Activated CD4-positive, alpha-beta T cell treated with anti-CD3 and anti-CD28 coated beads for 36 hours (primary cell): ENCODE results near the gene RAPGEF1. TPM values are rescaled to one million over a fixed set of nuclear protein-coding genes. Genes with fewer than 3 reads are reported as not detected.

Experiments
- ATAC-seq: fragments of 200-7000 bp; cut with Tn5 transposase; one replicate; pipeline ENCODE4 v1.10.0; 2021; ENCODE audit warnings: mild to moderate bottlenecking, moderate library complexity
- CTCF ChIA-PET: fragments of 350-600 bp; sonication (Branson Sonifier 250); formaldehyde crosslinking; loops from one replicate; lab custom pipeline; 2021; ENCODE audit warnings: antibody characterized with exemption; lab: Charles Lee
- POLR2A ChIA-PET: fragments of 350-600 bp; sonication (Branson Sonifier 250); formaldehyde crosslinking; loops from one replicate; lab custom pipeline; 2021; ENCODE audit warnings: antibody characterized with exemption, inconsistent platforms; lab: Charles Lee
- DNase-seq: peaks from one replicate; pipeline ENCODE4 v3.0.0-alpha.2; 2020
- H3K27ac Mint-ChIP-seq: one replicate; pipeline ENCODE4 v1.8.0; 2021; ENCODE audit warnings: mixed read lengths
- H3K27me3 Mint-ChIP-seq: one replicate; pipeline ENCODE4 v1.8.0; 2021; ENCODE audit warnings: mixed read lengths
- H3K36me3 Mint-ChIP-seq: one replicate; pipeline ENCODE4 v1.8.0; 2021; ENCODE audit warnings: low read depth, mixed read lengths
- H3K4me1 Mint-ChIP-seq: one replicate; pipeline ENCODE4 v1.8.0; 2021; ENCODE audit warnings: mixed read lengths
- H3K4me3 Mint-ChIP-seq: one replicate; pipeline ENCODE4 v1.8.0; 2021; ENCODE audit warnings: mild to moderate bottlenecking, moderate library complexity, mixed read lengths
- H3K9me3 Mint-ChIP-seq: one replicate; pipeline ENCODE4 v1.8.0; 2021; ENCODE audit warnings: low read depth, mixed read lengths
- intact Hi-C, 2 experiments: fragments of 100-400 bp; cut with DNase I in 1 of 2; cut with micrococcal nuclease in 1 of 2; formaldehyde crosslinking; loops; one replicate each; pipeline versions ENCODE4 v1.14.2 to v1.15.1; 2022 to 2024; cut with DNase I, micrococcal nuclease
- total RNA-seq, 2 experiments: library from RNA; stranded (reverse); gene quantifications; one replicate each; pipeline ENCODE4 v1.2.3, GENCODE V29; 2021

RAPGEF1 gene
- total RNA-seq, 2 experiments from 2014 or later = 86.7 to 108 TPM

- Mint-ChIP-seq H3K9me3 (no peaks in the 10 kb centered on the region), H3K4me1 (peaks cover 43% of the 10 kb centered on the region), H3K27ac (peak overlapping the region; percentile 88), H3K27me3 (no peaks in the 10 kb centered on the region), H3K36me3 (peaks cover 53% of the 10 kb centered on the region), H3K4me3 (peak overlapping the region; percentile 30)
- ChIA-PET POLR2A (interaction anchor here (0.5 to 1.5 kb wide), 5 partner anchors 15 to 101 kb away, joined by 3 to 5 read pairs (median 4); no protein-coding TSS in a partner anchor), CTCF (interaction anchor here (0.7 to 1.5 kb wide), 6 partner anchors 14 to 279 kb away, joined by 3 to 5 read pairs (median 4); no protein-coding TSS in a partner anchor)
- intact Hi-C loops = no loop called here
- ATAC-seq = peak; percentile 80
- peak; percentile 77 for DNase-seq
Observed at GRCh38 chr9:131627648-131628458, 112.0 kb downstream of the RAPGEF1 start.

DNA sequence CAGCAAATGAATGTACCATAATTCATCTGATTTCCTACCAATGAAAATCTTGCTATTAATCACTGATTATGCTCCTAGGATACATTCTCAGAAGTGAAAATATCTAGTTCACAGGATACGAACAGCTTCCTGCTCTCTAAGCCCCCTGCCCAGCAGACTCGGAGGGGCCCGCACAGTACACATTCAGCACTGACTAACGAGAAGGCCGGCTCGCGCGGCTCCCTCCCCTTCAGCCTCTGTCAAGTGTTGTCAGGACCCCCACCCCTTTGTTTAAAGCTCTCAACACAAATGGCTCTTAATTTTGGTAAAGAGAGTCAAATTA lies 112.6 kb downstream of the RAPGEF1 start:
- peak overlapping the region; percentile 88 for H3K27ac Mint-ChIP-seq
- CTCF ChIA-PET = interaction anchor here (0.7 to 1.2 kb wide), 4 partner anchors 52 to 278 kb away, joined by 3 to 5 read pairs (median 4); no protein-coding TSS in a partner anchor
- no peaks in the 10 kb centered on the region for H3K27me3 Mint-ChIP-seq
- peaks cover 52% of the 10 kb centered on the region for H3K36me3 Mint-ChIP-seq
- DNase-seq (no peak), ATAC-seq (no peak)
- POLR2A ChIA-PET = interaction anchor here (0.5 to 1.5 kb wide), 6 partner anchors 15 to 726 kb away, joined by 3 to 5 read pairs (median 4); no protein-coding TSS in a partner anchor
- peaks cover 43% of the 10 kb centered on the region for H3K4me1 Mint-ChIP-seq
- H3K9me3 Mint-ChIP-seq = no peaks in the 10 kb centered on the region
- peak overlapping the region; percentile 30 for H3K4me3 Mint-ChIP-seq
- intact Hi-C loops = no loop called here

GRCh38 chr9:131625790-131626670 lies 113.8 kb downstream of the RAPGEF1 start:
- ATAC-seq (no peak), DNase-seq (peak; percentile 27)
- no peaks in the 10 kb centered on the region for H3K9me3 Mint-ChIP-seq
- intact Hi-C loops = no loop called here
- H3K27me3 Mint-ChIP-seq = no peaks in the 10 kb centered on the region
- H3K4me1 Mint-ChIP-seq = peaks cover 38% of the 10 kb centered on the region
- H3K27ac Mint-ChIP-seq = peak overlapping the region; percentile 25
- ChIA-PET CTCF (interaction anchor here (0.6 to 0.8 kb wide), 2 partner anchors 72 to 110 kb away, joined by 3 read pairs; no protein-coding TSS in a partner anchor), POLR2A (no interaction called here)
- H3K4me3 Mint-ChIP-seq = no peak overlapping the region
- peaks cover 58% of the 10 kb centered on the region for H3K36me3 Mint-ChIP-seq

DNA sequence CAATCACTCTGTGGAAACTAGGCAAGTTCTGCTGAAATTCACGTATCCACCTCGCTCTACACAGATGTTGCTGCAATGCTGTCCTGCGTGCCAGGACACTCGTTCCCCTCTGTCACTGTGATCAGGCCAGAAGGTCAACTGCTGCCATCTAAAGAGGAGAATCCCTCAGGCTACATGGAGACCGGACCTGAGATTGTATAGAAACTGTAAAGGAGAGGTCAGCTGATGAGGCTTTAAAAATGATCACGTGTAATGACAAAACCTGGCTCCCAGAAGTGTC lies 114.4 kb downstream of the RAPGEF1 start:
- ChIA-PET CTCF (interaction anchor here (0.8 to 1.6 kb wide), 3 partner anchors 73 to 118 kb away, joined by 3 to 4 read pairs (median 4); no protein-coding TSS in a partner anchor), POLR2A (no interaction called here)
- Mint-ChIP-seq H3K4me3 (no peak overlapping the region), H3K9me3 (no peaks in the 10 kb centered on the region), H3K4me1 (peaks cover 32% of the 10 kb centered on the region), H3K27me3 (no peaks in the 10 kb centered on the region), H3K27ac (peak overlapping the region; percentile 58), H3K36me3 (peaks cover 61% of the 10 kb centered on the region)
- ATAC-seq (no peak), DNase-seq (no peak)
- intact Hi-C loops = no loop called here

- Mint-ChIP-seq H3K4me1 (peaks cover 26% of the 10 kb centered on the region), H3K27ac (no peak overlapping the region), H3K4me3 (no peak overlapping the region), H3K9me3 (no peaks in the 10 kb centered on the region), H3K36me3 (peaks cover 59% of the 10 kb centered on the region), H3K27me3 (no peaks in the 10 kb centered on the region)
- POLR2A ChIA-PET = no interaction called here
- CTCF ChIA-PET = interaction anchor here (0.6 to 1.6 kb wide), 6 partner anchors 24 to 122 kb away, joined by 3 to 4 read pairs (median 3); no protein-coding TSS in a partner anchor
- ATAC-seq (no peak), DNase-seq (no peak)
- intact Hi-C loops = no loop called here
Observed at GRCh38 chr9:131624636-131625507, 115.0 kb downstream of the RAPGEF1 start.

- POLR2A ChIA-PET = no interaction called here
Observed at GRCh38 chr9:131623655-131624330, 116.1 kb downstream of the RAPGEF1 start.

GRCh38 chr9:131622523-131622922 lies 117.4 kb downstream of the RAPGEF1 start:
- no peaks in the 10 kb centered on the region for H3K9me3 Mint-ChIP-seq
- ChIA-PET POLR2A (no interaction called here), CTCF (interaction anchor here (1.2 to 1.8 kb wide), 2 partner anchors 16 to 107 kb away, joined by 3 to 5 read pairs; no protein-coding TSS in a partner anchor)
- no peak for DNase-seq
- H3K4me3 Mint-ChIP-seq = no peak overlapping the region
- H3K27me3 Mint-ChIP-seq = no peaks in the 10 kb centered on the region
- H3K36me3 Mint-ChIP-seq = peaks cover 64% of the 10 kb centered on the region
- ATAC-seq = no peak
- H3K4me1 Mint-ChIP-seq = peaks cover 8% of the 10 kb centered on the region
- no peak overlapping the region for H3K27ac Mint-ChIP-seq
- intact Hi-C loops = no loop called here

More at GRCh38 chr9:131623655-131624330, 116.1 kb downstream of the RAPGEF1 start:
- DNase-seq (no peak), ATAC-seq (no peak)
- CTCF ChIA-PET = interaction anchor here (0.8 to 1.6 kb wide), 6 partner anchors 11 to 123 kb away, joined by 3 to 5 read pairs (median 4); no protein-coding TSS in a partner anchor
- Mint-ChIP-seq H3K9me3 (no peaks in the 10 kb centered on the region), H3K36me3 (peaks cover 63% of the 10 kb centered on the region), H3K4me3 (no peak overlapping the region), H3K4me1 (peaks cover 19% of the 10 kb centered on the region), H3K27me3 (no peaks in the 10 kb centered on the region), H3K27ac (no peak overlapping the region)
- intact Hi-C loops = no loop called here

- Mint-ChIP-seq H3K36me3 (peaks cover 63% of the 10 kb centered on the region), H3K4me1 (peaks cover 4% of the 10 kb centered on the region), H3K27ac (no peak overlapping the region), H3K9me3 (no peaks in the 10 kb centered on the region), H3K4me3 (no peak overlapping the region), H3K27me3 (no peaks in the 10 kb centered on the region)
- intact Hi-C loops = no loop called here
- DNase-seq = no peak
- ATAC-seq = no peak
- POLR2A ChIA-PET = no interaction called here
- CTCF ChIA-PET = interaction anchor here (0.6 to 1.8 kb wide), 4 partner anchors 17 to 1260 kb away, joined by 3 to 5 read pairs (median 4); partner anchors contain the start of gene RAPGEF1
Observed at GRCh38 chr9:131621551-131622358, 118.1 kb downstream of the RAPGEF1 start.

GRCh38 chr9:131620764-131621520 lies 118.9 kb downstream of the RAPGEF1 start:
- Mint-ChIP-seq H3K4me3 (no peak overlapping the region), H3K9me3 (no peaks in the 10 kb centered on the region), H3K27me3 (no peaks in the 10 kb centered on the region), H3K4me1 (peaks cover 2% of the 10 kb centered on the region), H3K27ac (no peak overlapping the region), H3K36me3 (peaks cover 64% of the 10 kb centered on the region)
- ChIA-PET POLR2A (interaction anchor here (0.5 kb wide), 1 partner anchor 124 kb away, joined by 3 read pairs; no protein-coding TSS in a partner anchor), CTCF (interaction anchor here (0.6 to 1.2 kb wide), 2 partner anchors 119 to 1261 kb away, joined by 3 to 5 read pairs; partner anchors contain the start of gene RAPGEF1)
- ATAC-seq = no peak
- intact Hi-C loops = no loop called here
- DNase-seq = no peak
